Myocyte (in vitro differentiated cells): ENCODE results near the gene RAB9B. TPM values are rescaled to one million over a fixed set of nuclear protein-coding genes. Genes with fewer than 3 reads are reported as not detected.

Source experiments
- DNase-seq: peaks from one replicate; pipeline ENCODE4 v3.0.0-alpha.2; 2012; ENCODE audit warnings: low read depth
- total RNA-seq: library from RNA; depleted of rRNA; stranded (reverse); fragments of >200 nt; gene quantifications from 2 replicates; pipeline ENCODE4 v1.2.3, GENCODE V29; 2014

RAB9B gene
- total RNA-seq, 1 donor from 2014 or later: 2.1 TPM

GRCh38 chrX:103811858-103812257 is 20.2 kb downstream of the RAB9B start:
- DNase-seq: no peak

- no peak for DNase-seq
Observed at GRCh38 chrX:103806862-103807474, 25.1 kb downstream of the RAB9B start.

GRCh38 chrX:103805860-103806259 is 26.2 kb downstream of the RAB9B start:
- DNase-seq: no peak

- DNase-seq: no peak
Observed at GRCh38 chrX:103800318-103800717, 31.7 kb downstream of the RAB9B start.

GRCh38 chrX:103797691-103798090 is 34.4 kb downstream of the RAB9B start:
- DNase-seq: no peak

- no peak for DNase-seq
Observed at GRCh38 chrX:103794119-103794518, 37.9 kb downstream of the RAB9B start.

GRCh38 chrX:103793545-103793940 is 38.5 kb downstream of the RAB9B start:
- DNase-seq: no peak

- DNase-seq: peak; percentile 46
Observed at GRCh38 chrX:103792916-103793544, 39.0 kb downstream of the RAB9B start.

- no peak for DNase-seq
Observed at GRCh38 chrX:103791826-103792485, 40.1 kb downstream of the RAB9B start.

- DNase-seq: peak; percentile 55
Observed at GRCh38 chrX:103791228-103791627, 40.8 kb downstream of the RAB9B start.

- no peak for DNase-seq
Observed at GRCh38 chrX:103789004-103789403, 43.1 kb downstream of the RAB9B start.

GRCh38 chrX:103783971-103784370 is 48.1 kb downstream of the RAB9B start:
- peak; percentile 18 for DNase-seq

- no peak for DNase-seq
Observed at GRCh38 chrX:103783196-103783595, 48.9 kb downstream of the RAB9B start.

- DNase-seq: no peak
Observed at GRCh38 chrX:103782640-103783039, 49.4 kb downstream of the RAB9B start.

- no peak for DNase-seq
Observed at GRCh38 chrX:103781706-103782105, 50.4 kb downstream of the RAB9B start.

- no peak for DNase-seq
Observed at GRCh38 chrX:103781062-103781402, 51.0 kb downstream of the RAB9B start.

- no peak for DNase-seq
Observed at GRCh38 chrX:103780336-103781061, 51.6 kb downstream of the RAB9B start.

GRCh38 chrX:103779141-103779789 is 52.8 kb downstream of the RAB9B start:
- DNase-seq: peak; percentile 6

GRCh38 chrX:103776546-103776945 is 55.5 kb downstream of the RAB9B start, which contains the start of gene PLP1:
PLP1 (plus strand) TSS chrX:103776840; CDS start chrX:103776996, 156 bp downstream.
- no peak for DNase-seq

- peak; percentile 46 for DNase-seq
Observed at GRCh38 chrX:103774070-103774642, 57.9 kb downstream of the RAB9B start.

- no peak for DNase-seq
Observed at GRCh38 chrX:103773445-103773844, 58.6 kb downstream of the RAB9B start.
